HG03460 (cell line): Measurements from ENCODE around the gene VEGFA.

Experiments
- ATAC-seq: cut with Tn5 transposase; IDR thresholded peaks from one replicate; pipeline ENCODE4 v1.9.1; 2021; ENCODE audit not compliant: unreplicated experiment

The VEGFA gene

GRCh38 chr6:43784049-43784855 lies 14.2 kb downstream of the VEGFA start:
- no peak for ATAC-seq

GRCh38 chr6:43785220-43785752 lies 15.3 kb downstream of the VEGFA start:
- ATAC-seq, result no peak

- no peak for ATAC-seq
These were observed 15.9 kb downstream of the VEGFA start for GRCh38 chr6:43785904-43786303.

GRCh38 chr6:43786664-43787329 lies 16.8 kb downstream of the VEGFA start:
- ATAC-seq, result no peak

- ATAC-seq, result no peak
These were observed 18.3 kb downstream of the VEGFA start for GRCh38 chr6:43788301-43788700.

GRCh38 chr6:43789447-43789846 lies 19.4 kb downstream of the VEGFA start:
- ATAC-seq, result no peak

- no peak for ATAC-seq
These were observed 20.0 kb downstream of the VEGFA start for GRCh38 chr6:43790031-43790430.

GRCh38 chr6:43791745-43792422 lies 21.9 kb downstream of the VEGFA start:
- ATAC-seq, result no peak

- no peak for ATAC-seq
These were observed 23.3 kb downstream of the VEGFA start for GRCh38 chr6:43793154-43793874.

- ATAC-seq, result no peak
These were observed 23.8 kb downstream of the VEGFA start for GRCh38 chr6:43793875-43794242.

- no peak for ATAC-seq
These were observed 25.4 kb downstream of the VEGFA start for GRCh38 chr6:43795421-43795820.

GRCh38 chr6:43796168-43796567 lies 26.2 kb downstream of the VEGFA start:
- no peak for ATAC-seq

- no peak for ATAC-seq
These were observed 27.2 kb downstream of the VEGFA start for GRCh38 chr6:43796903-43797890.

GRCh38 chr6:43797919-43798318 lies 27.9 kb downstream of the VEGFA start:
- ATAC-seq, result no peak

GRCh38 chr6:43798688-43799444 lies 28.9 kb downstream of the VEGFA start:
- peak; percentile 63 for ATAC-seq

GRCh38 chr6:43799551-43800297 lies 29.7 kb downstream of the VEGFA start:
- no peak for ATAC-seq

- no peak for ATAC-seq
These were observed 30.2 kb downstream of the VEGFA start for GRCh38 chr6:43800298-43800623.

GRCh38 chr6:43800746-43801494 lies 30.9 kb downstream of the VEGFA start:
- ATAC-seq, result no peak
